GM23338 (cell line): ENCODE results near the gene ARL5B. TPM values are rescaled to one million over a fixed set of nuclear protein-coding genes. Genes with fewer than 3 reads are reported as not detected.

Experiments
- ATAC-seq: fragments of 200-7000 bp; cut with Tn5 transposase; 3 replicates; pipeline ENCODE4 v1.9.1; 2020
- DNase-seq: peaks from one replicate; pipeline ENCODE4 v3.0.0-alpha.2; 2015; ENCODE audit warnings: low spot score
- H2AFZ ChIP-seq: fragments of 200-600 bp; sonication (generic); 2 replicates; pipeline ENCODE4 v1.8.0; 2016; ENCODE audit warnings: antibody characterized with exemption, mild to moderate bottlenecking, moderate library complexity
- H3F3A ChIP-seq: fragments of 200-600 bp; sonication (generic); replicated peaks from 2 replicates; pipeline ENCODE4 v1.8.0; 2017; ENCODE audit warnings: antibody characterized with exemption, mixed run types, low read depth
- H3K27ac ChIP-seq: fragments of 200-600 bp; sonication (generic); 2 replicates; pipeline ENCODE4 v1.6.1; 2016; ENCODE audit warnings: low read depth
- H3K27me3 ChIP-seq: fragments of 200-600 bp; sonication (generic); 2 replicates; pipeline ENCODE4 v1.8.0; 2016; ENCODE audit warnings: mild to moderate bottlenecking, mixed run types, moderate library complexity; ENCODE audit not compliant: insufficient read depth
- H3K36me3 ChIP-seq: fragments of 200-600 bp; sonication (generic); 2 replicates; pipeline ENCODE4 v1.8.0; 2016; ENCODE audit warnings: mild to moderate bottlenecking; ENCODE audit not compliant: insufficient read depth
- H3K4me1 ChIP-seq: fragments of 200-600 bp; sonication (generic); 2 replicates; pipeline ENCODE4 v1.8.0; 2016; ENCODE audit warnings: mild to moderate bottlenecking, moderate library complexity; ENCODE audit not compliant: insufficient read depth
- H3K4me2 ChIP-seq: fragments of 200-600 bp; sonication (generic); 2 replicates; pipeline ENCODE4 v1.7.1; 2017; ENCODE audit warnings: mixed run types
- H3K4me3 ChIP-seq: fragments of 200-600 bp; sonication (generic); 2 replicates; pipeline ENCODE4 v1.6.1; 2016; ENCODE audit warnings: mixed run types
- H3K79me2 ChIP-seq: fragments of 200-600 bp; sonication (generic); replicated peaks from 2 replicates; pipeline ENCODE4 v1.8.0; 2017; ENCODE audit warnings: mild to moderate bottlenecking; ENCODE audit not compliant: insufficient read depth
- H3K9me2 ChIP-seq: fragments of 200-600 bp; sonication (generic); 2 replicates; pipeline ENCODE4 v1.8.0; 2017; ENCODE audit not compliant: insufficient read depth
- H4K20me1 ChIP-seq: fragments of 200-600 bp; sonication (generic); replicated peaks from 2 replicates; pipeline ENCODE4 v1.8.0; 2017; ENCODE audit warnings: mild to moderate bottlenecking; ENCODE audit not compliant: insufficient read depth
- H3K27ac Mint-ChIP-seq: 2 replicates; pipeline ENCODE4 v1.8.0; 2020; ENCODE audit warnings: inconsistent platforms, mild to moderate bottlenecking, moderate library complexity, mixed read lengths
- H3K27me3 Mint-ChIP-seq: 3 replicates; pipeline ENCODE4 v1.8.0; 2022; ENCODE audit warnings: low read depth, mild to moderate bottlenecking, moderate library complexity, mixed read lengths, inconsistent platforms; ENCODE audit not compliant: insufficient read depth, poor library complexity
- H3K36me3 Mint-ChIP-seq: 3 replicates; pipeline ENCODE4 v1.8.0; 2021; ENCODE audit warnings: low read depth, mild to moderate bottlenecking, inconsistent platforms, moderate library complexity, mixed read lengths
- H3K4me1 Mint-ChIP-seq: 3 replicates; pipeline ENCODE4 v1.8.0; 2020; ENCODE audit warnings: mild to moderate bottlenecking, inconsistent platforms, mixed read lengths
- H3K4me3 Mint-ChIP-seq: 3 replicates; pipeline ENCODE4 v1.8.0; 2021; ENCODE audit warnings: moderate library complexity, mild to moderate bottlenecking, inconsistent platforms, mixed read lengths
- H3K9me3 Mint-ChIP-seq: 3 replicates; pipeline ENCODE4 v1.8.0; 2020; ENCODE audit warnings: moderate library complexity, mild to moderate bottlenecking, inconsistent platforms, mixed read lengths
- EZH2 ChIP-seq: fragments of 200-600 bp; sonication (generic); IDR thresholded peaks from one replicate; pipeline ENCODE4 v1.8.0; 2017; ENCODE audit warnings: antibody characterized with exemption, mild to moderate bottlenecking, low read depth; ENCODE audit not compliant: unreplicated experiment
- JUNB ChIP-seq: IDR thresholded peaks from one replicate; pipeline ENCODE4 v1.6.1; 2016; ENCODE audit warnings: antibody characterized with exemption; ENCODE audit not compliant: unreplicated experiment
- NANOG ChIP-seq: IDR thresholded peaks from 2 replicates; pipeline ENCODE4 v1.6.1; 2016; ENCODE audit warnings: antibody characterized with exemption, borderline replicate concordance
- POLR2AphosphoS5 ChIP-seq: IDR thresholded peaks from 2 replicates; pipeline ENCODE4 v1.6.1; 2016; ENCODE audit warnings: antibody characterized with exemption, low read depth
- STAT1 ChIP-seq: IDR thresholded peaks from one replicate; pipeline ENCODE4 v1.6.1; 2016; ENCODE audit warnings: antibody characterized with exemption; ENCODE audit not compliant: unreplicated experiment
- ZNF331 ChIP-seq: fragments of 250-450 bp; sonication (Bioruptor Pico); IDR thresholded peaks from 2 replicates; pipeline ENCODE4 v1.5.0; 2020; ENCODE audit warnings: low read depth, mild to moderate bottlenecking, moderate library complexity
- polyA plus RNA-seq: library from polyadenylated mRNA; unstranded; fragments of >200 nt; fragmentation: Nextera tagmentation; extraction: Ambion mirVana; gene quantifications from 2 replicates; pipeline ENCODE4 v1.2.1, GENCODE V29; 2016
- total RNA-seq: library from RNA; depleted of rRNA; stranded (reverse); fragments of >200 nt; shearing (Covaris generic); gene quantifications from 2 replicates; pipeline ENCODE4 v1.2.3, GENCODE V29; 2014
- TF ChIP-seq, protein P1 (sequence below): fragments of 250-450 bp; sonication (Bioruptor Pico); IDR thresholded peaks from 2 replicates; pipeline ENCODE4 v1.5.0; 2020; ENCODE audit warnings: mild to moderate bottlenecking, moderate library complexity
- TF ChIP-seq, protein P2 (sequence below), 2 experiments: fragments of 200-600 bp in 1 of 2; sonication (generic) in 1 of 2; conservative IDR thresholded peaks; 2 replicates each; pipeline versions ENCODE4 v1.5.1 to v1.6.1; 2016 to 2017; ENCODE audit warnings: antibody characterized with exemption in 2 of 2, low read depth in 2 of 2, mild to moderate bottlenecking in 2 of 2, moderate library complexity in 1 of 2
- TF ChIP-seq, protein P3 (sequence below): IDR thresholded peaks from one replicate; pipeline ENCODE4 v1.6.1; 2018; ENCODE audit warnings: antibody characterized with exemption; ENCODE audit not compliant: unreplicated experiment
- TF ChIP-seq, protein P4 (sequence below): IDR thresholded peaks from 2 replicates; pipeline ENCODE4 v1.6.1; 2016; ENCODE audit warnings: antibody characterized with exemption

ARL5B gene
- total and polyA plus RNA-seq, 2 experiments from 2014 or later: 22.8 to 76.4 TPM

DNA sequence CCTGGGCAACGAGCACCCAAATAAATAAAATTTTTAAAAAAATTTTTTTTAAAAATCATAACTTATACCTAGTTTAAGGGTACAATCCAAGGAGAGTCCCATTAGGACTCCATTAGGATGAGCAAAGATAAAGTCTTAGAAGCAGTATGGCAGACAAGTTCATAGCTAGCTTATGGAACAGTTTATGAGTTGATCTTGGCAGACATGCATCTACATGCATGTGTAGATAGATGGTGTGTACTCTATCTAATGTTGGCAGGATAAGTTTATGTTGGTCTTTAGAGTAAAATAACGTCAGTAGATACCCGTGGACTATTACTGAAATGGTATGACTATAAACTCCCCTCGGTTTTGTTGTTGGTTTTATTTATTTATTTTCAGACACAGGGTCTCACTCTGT is 48.1 kb upstream of the ARL5B start:
- Histone ChIP-seq H3K4me3 (no peak overlapping the region), H2AFZ (no peak overlapping the region), H4K20me1 (peaks cover 5% of the 10 kb centered on the region; the same call in 1 of the 2 replicates), H3K79me2 (no peaks in the 10 kb centered on the region), H3F3A (no peaks in the 10 kb centered on the region), H3K4me1 (no peaks in the 10 kb centered on the region), H3K9me2 (no peaks in the 10 kb centered on the region), H3K27ac (no peak overlapping the region), H3K4me2 (no peak overlapping the region), H3K27me3 (no peaks in the 10 kb centered on the region), H3K36me3 (peaks cover 2% of the 10 kb centered on the region; the same call in 1 of the 2 replicates)
- H3K36me3 Mint-ChIP-seq: peaks cover 5% of the 10 kb centered on the region; the same call in 1 of the 3 replicates
- ATAC-seq (no peak), DNase-seq (no peak)
- no peaks in the 10 kb centered on the region for H3K9me3 Mint-ChIP-seq
- no peaks in the 10 kb centered on the region for H3K27me3 Mint-ChIP-seq
- H3K4me3 Mint-ChIP-seq: no peak overlapping the region
- H3K4me1 Mint-ChIP-seq: peaks cover 4% of the 10 kb centered on the region; the same call in 2 of the 3 replicates
- no peak overlapping the region for H3K27ac Mint-ChIP-seq
- TF ChIP-seq, protein P1, sequence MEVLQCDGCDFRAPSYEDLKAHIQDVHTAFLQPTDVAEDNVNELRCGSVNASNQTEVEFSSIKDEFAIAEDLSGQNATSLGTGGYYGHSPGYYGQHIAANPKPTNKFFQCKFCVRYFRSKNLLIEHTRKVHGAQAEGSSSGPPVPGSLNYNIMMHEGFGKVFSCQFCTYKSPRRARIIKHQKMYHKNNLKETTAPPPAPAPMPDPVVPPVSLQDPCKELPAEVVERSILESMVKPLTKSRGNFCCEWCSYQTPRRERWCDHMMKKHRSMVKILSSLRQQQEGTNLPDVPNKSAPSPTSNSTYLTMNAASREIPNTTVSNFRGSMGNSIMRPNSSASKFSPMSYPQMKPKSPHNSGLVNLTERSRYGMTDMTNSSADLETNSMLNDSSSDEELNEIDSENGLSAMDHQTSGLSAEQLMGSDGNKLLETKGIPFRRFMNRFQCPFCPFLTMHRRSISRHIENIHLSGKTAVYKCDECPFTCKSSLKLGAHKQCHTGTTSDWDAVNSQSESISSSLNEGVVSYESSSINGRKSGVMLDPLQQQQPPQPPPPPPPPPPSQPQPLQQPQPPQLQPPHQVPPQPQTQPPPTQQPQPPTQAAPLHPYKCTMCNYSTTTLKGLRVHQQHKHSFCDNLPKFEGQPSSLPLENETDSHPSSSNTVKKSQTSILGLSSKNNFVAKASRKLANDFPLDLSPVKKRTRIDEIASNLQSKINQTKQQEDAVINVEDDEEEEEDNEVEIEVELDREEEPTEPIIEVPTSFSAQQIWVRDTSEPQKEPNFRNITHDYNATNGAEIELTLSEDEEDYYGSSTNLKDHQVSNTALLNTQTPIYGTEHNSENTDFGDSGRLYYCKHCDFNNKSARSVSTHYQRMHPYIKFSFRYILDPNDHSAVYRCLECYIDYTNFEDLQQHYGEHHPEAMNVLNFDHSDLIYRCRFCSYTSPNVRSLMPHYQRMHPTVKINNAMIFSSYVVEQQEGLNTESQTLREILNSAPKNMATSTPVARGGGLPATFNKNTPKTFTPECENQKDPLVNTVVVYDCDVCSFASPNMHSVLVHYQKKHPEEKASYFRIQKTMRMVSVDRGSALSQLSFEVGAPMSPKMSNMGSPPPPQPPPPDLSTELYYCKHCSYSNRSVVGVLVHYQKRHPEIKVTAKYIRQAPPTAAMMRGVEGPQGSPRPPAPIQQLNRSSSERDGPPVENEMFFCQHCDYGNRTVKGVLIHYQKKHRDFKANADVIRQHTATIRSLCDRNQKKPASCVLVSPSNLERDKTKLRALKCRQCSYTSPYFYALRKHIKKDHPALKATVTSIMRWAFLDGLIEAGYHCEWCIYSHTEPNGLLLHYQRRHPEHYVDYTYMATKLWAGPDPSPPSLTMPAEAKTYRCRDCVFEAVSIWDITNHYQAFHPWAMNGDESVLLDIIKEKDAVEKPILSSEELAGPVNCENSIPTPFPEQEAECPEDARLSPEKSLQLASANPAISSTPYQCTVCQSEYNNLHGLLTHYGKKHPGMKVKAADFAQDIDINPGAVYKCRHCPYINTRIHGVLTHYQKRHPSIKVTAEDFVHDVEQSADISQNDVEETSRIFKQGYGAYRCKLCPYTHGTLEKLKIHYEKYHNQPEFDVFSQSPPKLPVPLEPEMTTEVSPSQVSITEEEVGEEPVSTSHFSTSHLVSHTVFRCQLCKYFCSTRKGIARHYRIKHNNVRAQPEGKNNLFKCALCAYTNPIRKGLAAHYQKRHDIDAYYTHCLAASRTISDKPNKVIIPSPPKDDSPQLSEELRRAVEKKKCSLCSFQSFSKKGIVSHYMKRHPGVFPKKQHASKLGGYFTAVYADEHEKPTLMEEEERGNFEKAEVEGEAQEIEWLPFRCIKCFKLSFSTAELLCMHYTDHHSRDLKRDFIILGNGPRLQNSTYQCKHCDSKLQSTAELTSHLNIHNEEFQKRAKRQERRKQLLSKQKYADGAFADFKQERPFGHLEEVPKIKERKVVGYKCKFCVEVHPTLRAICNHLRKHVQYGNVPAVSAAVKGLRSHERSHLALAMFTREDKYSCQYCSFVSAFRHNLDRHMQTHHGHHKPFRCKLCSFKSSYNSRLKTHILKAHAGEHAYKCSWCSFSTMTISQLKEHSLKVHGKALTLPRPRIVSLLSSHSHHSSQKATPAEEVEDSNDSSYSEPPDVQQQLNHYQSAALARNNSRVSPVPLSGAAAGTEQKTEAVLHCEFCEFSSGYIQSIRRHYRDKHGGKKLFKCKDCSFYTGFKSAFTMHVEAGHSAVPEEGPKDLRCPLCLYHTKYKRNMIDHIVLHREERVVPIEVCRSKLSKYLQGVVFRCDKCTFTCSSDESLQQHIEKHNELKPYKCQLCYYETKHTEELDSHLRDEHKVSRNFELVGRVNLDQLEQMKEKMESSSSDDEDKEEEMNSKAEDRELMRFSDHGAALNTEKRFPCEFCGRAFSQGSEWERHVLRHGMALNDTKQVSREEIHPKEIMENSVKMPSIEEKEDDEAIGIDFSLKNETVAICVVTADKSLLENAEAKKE (CRISPR knock-in tag): no peak
- TF ChIP-seq ZNF331: no peak
- TF ChIP-seq EZH2: no peak
- TF ChIP-seq, protein P2, sequence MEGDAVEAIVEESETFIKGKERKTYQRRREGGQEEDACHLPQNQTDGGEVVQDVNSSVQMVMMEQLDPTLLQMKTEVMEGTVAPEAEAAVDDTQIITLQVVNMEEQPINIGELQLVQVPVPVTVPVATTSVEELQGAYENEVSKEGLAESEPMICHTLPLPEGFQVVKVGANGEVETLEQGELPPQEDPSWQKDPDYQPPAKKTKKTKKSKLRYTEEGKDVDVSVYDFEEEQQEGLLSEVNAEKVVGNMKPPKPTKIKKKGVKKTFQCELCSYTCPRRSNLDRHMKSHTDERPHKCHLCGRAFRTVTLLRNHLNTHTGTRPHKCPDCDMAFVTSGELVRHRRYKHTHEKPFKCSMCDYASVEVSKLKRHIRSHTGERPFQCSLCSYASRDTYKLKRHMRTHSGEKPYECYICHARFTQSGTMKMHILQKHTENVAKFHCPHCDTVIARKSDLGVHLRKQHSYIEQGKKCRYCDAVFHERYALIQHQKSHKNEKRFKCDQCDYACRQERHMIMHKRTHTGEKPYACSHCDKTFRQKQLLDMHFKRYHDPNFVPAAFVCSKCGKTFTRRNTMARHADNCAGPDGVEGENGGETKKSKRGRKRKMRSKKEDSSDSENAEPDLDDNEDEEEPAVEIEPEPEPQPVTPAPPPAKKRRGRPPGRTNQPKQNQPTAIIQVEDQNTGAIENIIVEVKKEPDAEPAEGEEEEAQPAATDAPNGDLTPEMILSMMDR (conservative IDR thresholded peaks at IDR 0.05; ENCODE audit: low read depth in 2 of 2): no peak
- no peak for TF ChIP-seq POLR2AphosphoS5
- TF ChIP-seq STAT1: no peak
- TF ChIP-seq, protein P3, sequence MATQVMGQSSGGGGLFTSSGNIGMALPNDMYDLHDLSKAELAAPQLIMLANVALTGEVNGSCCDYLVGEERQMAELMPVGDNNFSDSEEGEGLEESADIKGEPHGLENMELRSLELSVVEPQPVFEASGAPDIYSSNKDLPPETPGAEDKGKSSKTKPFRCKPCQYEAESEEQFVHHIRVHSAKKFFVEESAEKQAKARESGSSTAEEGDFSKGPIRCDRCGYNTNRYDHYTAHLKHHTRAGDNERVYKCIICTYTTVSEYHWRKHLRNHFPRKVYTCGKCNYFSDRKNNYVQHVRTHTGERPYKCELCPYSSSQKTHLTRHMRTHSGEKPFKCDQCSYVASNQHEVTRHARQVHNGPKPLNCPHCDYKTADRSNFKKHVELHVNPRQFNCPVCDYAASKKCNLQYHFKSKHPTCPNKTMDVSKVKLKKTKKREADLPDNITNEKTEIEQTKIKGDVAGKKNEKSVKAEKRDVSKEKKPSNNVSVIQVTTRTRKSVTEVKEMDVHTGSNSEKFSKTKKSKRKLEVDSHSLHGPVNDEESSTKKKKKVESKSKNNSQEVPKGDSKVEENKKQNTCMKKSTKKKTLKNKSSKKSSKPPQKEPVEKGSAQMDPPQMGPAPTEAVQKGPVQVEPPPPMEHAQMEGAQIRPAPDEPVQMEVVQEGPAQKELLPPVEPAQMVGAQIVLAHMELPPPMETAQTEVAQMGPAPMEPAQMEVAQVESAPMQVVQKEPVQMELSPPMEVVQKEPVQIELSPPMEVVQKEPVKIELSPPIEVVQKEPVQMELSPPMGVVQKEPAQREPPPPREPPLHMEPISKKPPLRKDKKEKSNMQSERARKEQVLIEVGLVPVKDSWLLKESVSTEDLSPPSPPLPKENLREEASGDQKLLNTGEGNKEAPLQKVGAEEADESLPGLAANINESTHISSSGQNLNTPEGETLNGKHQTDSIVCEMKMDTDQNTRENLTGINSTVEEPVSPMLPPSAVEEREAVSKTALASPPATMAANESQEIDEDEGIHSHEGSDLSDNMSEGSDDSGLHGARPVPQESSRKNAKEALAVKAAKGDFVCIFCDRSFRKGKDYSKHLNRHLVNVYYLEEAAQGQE: no peak
- no peak for TF ChIP-seq JUNB
- TF ChIP-seq, protein P4, sequence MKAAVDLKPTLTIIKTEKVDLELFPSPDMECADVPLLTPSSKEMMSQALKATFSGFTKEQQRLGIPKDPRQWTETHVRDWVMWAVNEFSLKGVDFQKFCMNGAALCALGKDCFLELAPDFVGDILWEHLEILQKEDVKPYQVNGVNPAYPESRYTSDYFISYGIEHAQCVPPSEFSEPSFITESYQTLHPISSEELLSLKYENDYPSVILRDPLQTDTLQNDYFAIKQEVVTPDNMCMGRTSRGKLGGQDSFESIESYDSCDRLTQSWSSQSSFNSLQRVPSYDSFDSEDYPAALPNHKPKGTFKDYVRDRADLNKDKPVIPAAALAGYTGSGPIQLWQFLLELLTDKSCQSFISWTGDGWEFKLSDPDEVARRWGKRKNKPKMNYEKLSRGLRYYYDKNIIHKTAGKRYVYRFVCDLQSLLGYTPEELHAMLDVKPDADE: no peak
- TF ChIP-seq NANOG: no peak
